HUES48 (cell line): Measurements from ENCODE around the gene UBL3.

Experiments
- H3K27ac ChIP-seq: one replicate; pipeline ENCODE4 v1.7.0; 2013; ENCODE audit warnings: low read depth, low read length, inconsistent platforms
- H3K27me3 ChIP-seq: 2 replicates; pipeline ENCODE4 v1.6.1; 2013; ENCODE audit warnings: mild to moderate bottlenecking, low read length; ENCODE audit not compliant: control insufficient read depth, insufficient read depth
- H3K36me3 ChIP-seq: 2 replicates; pipeline ENCODE4 v1.6.1; 2013; ENCODE audit warnings: low read length; ENCODE audit not compliant: control insufficient read depth, insufficient read depth
- H3K4me1 ChIP-seq: 2 replicates; pipeline ENCODE4 v1.6.1; 2013; ENCODE audit warnings: mild to moderate bottlenecking, low read length; ENCODE audit not compliant: control insufficient read depth, insufficient read depth
- H3K4me3 ChIP-seq: 2 replicates; pipeline ENCODE4 v1.5.1; 2013; ENCODE audit warnings: mild to moderate bottlenecking, low read depth, low read length
- H3K9ac ChIP-seq: 2 replicates; pipeline ENCODE4 v1.6.1; 2013; ENCODE audit warnings: mild to moderate bottlenecking, low read depth, low read length, moderate library complexity
- H3K9me3 ChIP-seq: 2 replicates; pipeline ENCODE4 v1.6.1; 2013; ENCODE audit warnings: low read length; ENCODE audit not compliant: control insufficient read depth, insufficient read depth

Gene UBL3, protein sequence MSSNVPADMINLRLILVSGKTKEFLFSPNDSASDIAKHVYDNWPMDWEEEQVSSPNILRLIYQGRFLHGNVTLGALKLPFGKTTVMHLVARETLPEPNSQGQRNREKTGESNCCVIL

GRCh38 chr13:29850213-29850898 is at the start of gene UBL3:
TSS of gene UBL3 (minus strand) at chr13:29850617. CDS start at chr13:29849538, 1,079 bp downstream.
- H3K27ac ChIP-seq = peak within 1 kb of the TSS; percentile 95
- H3K9me3 ChIP-seq = no peaks in the 10 kb centered on the region
- H3K4me1 ChIP-seq = peaks cover 29% of the 10 kb centered on the region
- H3K27me3 ChIP-seq = no peaks in the 10 kb centered on the region
- peak within 1 kb of the TSS; percentile 79 for H3K9ac ChIP-seq
- H3K36me3 ChIP-seq = no peaks in the 10 kb centered on the region
- H3K4me3 ChIP-seq = peak within 1 kb of the TSS; percentile 83

DNA sequence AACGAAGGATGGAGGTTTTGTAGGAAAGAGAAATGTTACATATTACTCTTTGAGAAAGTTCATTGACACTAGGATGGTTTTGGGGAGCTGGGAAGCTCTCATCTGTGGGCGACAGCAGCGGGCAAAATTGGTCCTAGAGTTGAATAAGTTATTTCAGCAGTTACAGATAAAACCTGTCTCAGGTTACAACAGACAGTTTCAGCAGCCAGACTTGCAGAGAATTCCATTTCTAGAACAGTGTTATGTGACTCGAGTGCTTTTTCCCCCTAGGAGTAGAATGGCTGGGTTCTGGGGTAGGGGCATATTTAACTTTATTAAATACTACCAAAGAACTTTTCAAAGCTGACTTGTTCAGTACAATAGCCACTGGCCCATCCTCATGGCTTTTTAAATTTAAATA is 46.7 kb upstream of the UBL3 start:
- Histone ChIP-seq H3K9ac (no peak overlapping the region), H3K27me3 (no peaks in the 10 kb centered on the region), H3K4me3 (no peak overlapping the region), H3K36me3 (no peaks in the 10 kb centered on the region), H3K27ac (no peak overlapping the region), H3K9me3 (no peaks in the 10 kb centered on the region), H3K4me1 (no peaks in the 10 kb centered on the region)

DNA sequence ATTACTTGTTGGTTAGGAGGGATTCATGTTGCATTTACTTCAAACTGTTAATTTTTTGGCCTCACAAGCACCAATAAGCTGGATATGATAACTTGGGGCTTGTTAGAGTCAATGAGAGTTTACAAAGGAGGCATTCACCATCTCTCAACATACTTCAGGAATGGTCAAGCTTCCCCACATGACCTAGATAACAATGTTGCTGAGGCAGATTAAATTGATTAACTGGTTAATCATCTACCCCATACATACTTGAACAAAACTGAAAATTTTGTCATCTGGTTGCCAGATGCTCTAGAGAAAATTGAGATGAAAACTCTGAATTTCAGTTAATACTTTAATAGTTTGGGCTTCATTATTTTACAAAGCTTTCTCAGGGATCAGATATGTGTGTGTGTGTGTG is 43.0 kb upstream of the UBL3 start:
- no peak overlapping the region for H3K4me3 ChIP-seq

DNA sequence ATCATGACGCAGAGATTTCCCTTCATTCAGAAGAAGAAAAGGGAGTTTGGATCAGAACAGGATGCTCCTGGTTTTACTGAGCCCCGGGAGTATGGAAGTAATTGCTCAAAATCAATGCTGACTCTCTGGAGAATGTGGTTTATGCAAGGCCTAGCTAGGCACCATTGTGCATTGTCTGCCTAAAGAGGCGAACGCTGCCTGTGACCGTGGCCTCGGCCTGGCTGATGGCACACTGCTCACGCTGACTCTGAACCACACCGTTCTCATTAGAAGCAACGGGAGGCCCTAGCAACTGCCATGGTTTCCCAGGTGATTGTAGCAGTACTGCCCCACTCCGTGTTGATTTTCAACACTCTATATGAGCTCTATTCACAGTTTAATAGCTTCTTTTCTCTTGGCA is 41.7 kb upstream of the UBL3 start:
- Histone ChIP-seq H3K9ac (no peak overlapping the region), H3K27me3 (no peaks in the 10 kb centered on the region), H3K4me3 (no peak overlapping the region), H3K27ac (no peak overlapping the region), H3K4me1 (peaks cover 7% of the 10 kb centered on the region; the same call in 1 of the 2 replicates), H3K9me3 (no peaks in the 10 kb centered on the region), H3K36me3 (no peaks in the 10 kb centered on the region)

More for the DNA sequence above, 43.0 kb upstream of the UBL3 start:
- Histone ChIP-seq H3K36me3 (no peaks in the 10 kb centered on the region), H3K9me3 (no peaks in the 10 kb centered on the region), H3K9ac (no peak overlapping the region), H3K27me3 (no peaks in the 10 kb centered on the region), H3K4me1 (no peaks in the 10 kb centered on the region), H3K27ac (no peak overlapping the region)

DNA sequence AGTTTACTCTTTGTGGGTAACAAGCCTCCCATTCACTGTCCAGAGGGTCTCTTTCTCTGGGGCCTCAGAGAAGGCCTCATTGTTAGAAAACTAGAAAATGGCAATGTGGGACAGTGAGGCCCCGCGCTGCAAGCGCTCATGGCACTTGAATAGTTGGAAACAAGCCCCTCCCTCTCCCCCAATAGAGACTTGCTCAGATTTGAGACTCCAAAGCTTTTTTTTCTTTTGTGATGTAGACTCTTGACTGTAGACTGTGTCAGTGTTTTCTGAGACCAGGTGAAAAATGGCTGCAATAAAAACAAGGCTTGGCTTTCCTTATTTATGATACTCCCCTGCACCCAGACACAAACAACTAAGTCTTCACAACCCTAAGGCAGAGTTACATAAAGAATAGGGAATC is 38.7 kb upstream of the UBL3 start:
- Histone ChIP-seq H3K4me1 (peaks cover 32% of the 10 kb centered on the region), H3K9ac (no peak overlapping the region), H3K27me3 (no peaks in the 10 kb centered on the region), H3K36me3 (no peaks in the 10 kb centered on the region), H3K4me3 (no peak overlapping the region), H3K27ac (no peak overlapping the region), H3K9me3 (no peaks in the 10 kb centered on the region)

DNA sequence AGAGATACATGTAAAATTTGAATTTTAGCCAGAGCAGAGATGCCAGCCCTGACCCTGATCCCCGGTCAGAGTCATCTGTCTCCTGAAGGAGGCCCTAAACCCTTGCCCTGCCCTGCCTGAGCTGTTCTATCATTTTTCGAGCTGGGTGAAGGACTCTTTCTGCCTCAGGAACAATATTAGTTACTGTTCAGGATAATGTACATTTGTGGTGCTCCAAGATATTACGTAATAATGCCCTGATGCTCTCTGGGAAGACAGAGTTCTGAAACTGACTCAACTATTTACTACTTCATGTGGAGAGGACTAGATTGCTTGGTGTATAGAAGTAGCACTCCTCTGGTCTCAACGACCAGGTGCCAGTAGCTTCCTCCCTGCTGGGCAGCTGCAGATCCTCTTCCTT is 37.9 kb upstream of the UBL3 start:
- no peaks in the 10 kb centered on the region for H3K36me3 ChIP-seq
- no peak overlapping the region for H3K27ac ChIP-seq
- no peaks in the 10 kb centered on the region for H3K27me3 ChIP-seq
- no peak overlapping the region for H3K9ac ChIP-seq
- H3K4me3 ChIP-seq = no peak overlapping the region
- no peaks in the 10 kb centered on the region for H3K9me3 ChIP-seq
- peaks cover 36% of the 10 kb centered on the region for H3K4me1 ChIP-seq

DNA sequence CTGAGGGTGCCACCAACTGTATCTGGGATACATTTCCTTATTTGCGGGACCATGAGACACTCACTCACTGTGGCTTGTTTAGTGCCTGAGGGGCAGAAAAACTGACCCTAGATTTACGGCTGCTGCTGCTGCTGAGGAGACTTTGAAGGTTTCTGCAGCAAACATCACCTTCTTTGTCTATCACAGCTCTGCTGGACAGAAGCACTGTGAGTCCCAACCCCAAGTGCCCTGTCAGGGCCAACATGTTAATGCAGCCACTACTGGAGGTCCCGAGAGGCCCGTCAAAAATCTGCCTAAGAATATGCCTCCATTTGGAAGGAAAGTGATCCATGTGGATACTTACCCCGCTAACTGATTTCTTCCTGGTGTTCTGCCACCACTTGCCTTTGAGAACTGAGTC is 37.3 kb upstream of the UBL3 start:
- H3K4me1 ChIP-seq = peaks cover 36% of the 10 kb centered on the region
- H3K4me3 ChIP-seq = no peak overlapping the region
- H3K36me3 ChIP-seq = no peaks in the 10 kb centered on the region
- no peak overlapping the region for H3K9ac ChIP-seq
- H3K9me3 ChIP-seq = no peaks in the 10 kb centered on the region
- no peak overlapping the region for H3K27ac ChIP-seq
- no peaks in the 10 kb centered on the region for H3K27me3 ChIP-seq

GRCh38 chr13:29887030-29887557 is 36.7 kb upstream of the UBL3 start:
- Histone ChIP-seq H3K4me1 (peaks cover 36% of the 10 kb centered on the region), H3K36me3 (no peaks in the 10 kb centered on the region)

DNA sequence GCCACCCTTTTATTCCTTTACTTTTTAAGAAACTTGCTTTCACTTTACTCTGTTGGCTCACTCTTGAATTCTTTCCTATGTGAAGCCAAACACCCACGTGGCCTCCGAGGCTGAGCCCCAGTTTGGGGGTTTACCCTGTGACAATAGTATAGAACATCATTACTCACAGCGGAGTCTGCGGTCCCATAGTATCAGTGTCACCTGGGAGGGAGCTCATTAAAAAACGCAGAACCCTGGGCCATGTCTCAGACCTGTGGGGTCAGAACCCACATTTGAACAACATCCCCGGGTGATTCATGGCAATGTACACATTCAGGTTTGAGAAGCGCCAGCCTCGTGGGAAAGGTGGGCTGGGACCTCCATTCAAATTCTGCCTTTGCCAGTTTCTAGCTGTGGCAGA is 36.0 kb upstream of the UBL3 start:
- Histone ChIP-seq H3K4me1 (peaks cover 41% of the 10 kb centered on the region), H3K27ac (no peak overlapping the region), H3K27me3 (no peaks in the 10 kb centered on the region), H3K4me3 (no peak overlapping the region), H3K9me3 (no peaks in the 10 kb centered on the region), H3K9ac (no peak overlapping the region), H3K36me3 (no peaks in the 10 kb centered on the region)

More at GRCh38 chr13:29887030-29887557, 36.7 kb upstream of the UBL3 start:
- Histone ChIP-seq H3K27me3 (no peaks in the 10 kb centered on the region), H3K9me3 (no peaks in the 10 kb centered on the region), H3K27ac (no peak overlapping the region), H3K4me3 (no peak overlapping the region), H3K9ac (no peak overlapping the region)

DNA sequence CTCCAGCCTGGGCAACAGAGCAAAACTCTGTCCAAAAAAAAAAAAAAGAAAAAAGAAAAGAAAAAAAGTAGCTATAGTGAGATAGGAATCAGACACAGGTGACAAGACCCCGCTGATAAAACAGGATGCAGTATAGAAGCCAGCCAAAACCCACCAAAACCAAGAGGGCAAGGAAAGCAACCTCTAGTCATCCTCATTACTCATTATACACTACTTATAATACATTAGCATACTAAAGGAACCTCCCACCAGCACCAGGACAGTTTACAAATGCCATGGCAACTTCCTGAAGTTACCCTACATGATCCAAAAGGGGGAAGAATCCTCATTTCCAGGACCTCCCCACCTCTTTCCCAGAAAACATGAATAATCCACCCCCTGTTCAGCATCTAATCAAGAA is 35.6 kb upstream of the UBL3 start:
- Histone ChIP-seq H3K36me3 (no peaks in the 10 kb centered on the region), H3K4me1 (peaks cover 43% of the 10 kb centered on the region), H3K9ac (no peak overlapping the region), H3K9me3 (no peaks in the 10 kb centered on the region), H3K27me3 (no peaks in the 10 kb centered on the region), H3K27ac (no peak overlapping the region), H3K4me3 (no peak overlapping the region)

GRCh38 chr13:29884671-29885430 is 34.4 kb upstream of the UBL3 start:
- H3K4me3 ChIP-seq = no peak overlapping the region

More at GRCh38 chr13:29884671-29885430, 34.4 kb upstream of the UBL3 start:
- Histone ChIP-seq H3K9me3 (no peaks in the 10 kb centered on the region), H3K36me3 (no peaks in the 10 kb centered on the region), H3K27me3 (no peaks in the 10 kb centered on the region), H3K27ac (peak overlapping the region; percentile 86), H3K9ac (0 out of 2 replicates have a peak overlapping the region, but pooled peaks have one; percentile 9), H3K4me1 (peaks cover 43% of the 10 kb centered on the region)
